ENCODE data around the gene CKMT1A. TPM values are rescaled to one million over a fixed set of nuclear protein-coding genes. Genes with fewer than 3 reads are reported as not detected.
"Not testable (repeated sequence)": the region's sequence is repeated elsewhere in the genome, so short reads cannot be mapped to it uniquely, and the experiment has no call there.

Gene CKMT1A
- total RNA-seq, 2 experiments from 2014 or later: not detected

DNA sequence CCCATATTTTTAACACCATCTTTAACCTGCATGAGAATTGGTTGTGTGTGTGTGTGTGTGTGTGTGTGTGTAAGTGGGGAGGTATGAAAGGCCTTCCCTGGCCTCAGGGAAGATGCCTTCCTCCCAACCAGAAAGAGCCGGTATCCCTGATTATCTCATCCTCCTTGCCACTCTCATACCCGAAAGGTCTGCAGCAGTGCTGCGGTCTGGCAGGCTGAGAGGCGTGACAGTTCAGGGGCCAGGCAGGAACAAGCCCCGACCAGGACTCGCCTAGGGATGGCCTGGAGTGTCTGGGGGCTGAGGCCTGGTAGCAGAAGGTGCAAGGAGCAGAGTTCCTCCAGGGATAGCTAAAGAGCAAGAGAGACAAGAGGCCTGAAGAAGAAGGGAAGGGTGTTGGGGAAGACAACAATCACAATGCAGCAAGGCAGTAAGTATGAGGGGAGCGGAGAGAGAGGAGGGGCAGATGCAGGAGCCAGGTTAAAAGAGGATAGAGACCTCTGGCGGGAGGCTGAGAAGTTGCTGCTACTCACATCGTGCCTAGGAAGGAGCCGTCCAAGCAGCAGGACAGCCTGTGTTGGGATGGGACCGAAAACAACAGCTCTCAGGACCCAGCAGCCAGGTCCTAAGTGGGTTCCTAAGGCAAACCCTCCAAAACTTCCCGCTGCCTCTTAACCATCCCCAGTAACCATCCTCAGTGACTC lies 16.9 kb downstream of the CKMT1A start:
- H3K27ac Mint-ChIP-seq; CTCF ChIA-PET; H3K4me1 Mint-ChIP-seq; H3K36me3 Mint-ChIP-seq; DNase-seq; H3K9me3 Mint-ChIP-seq (ENCODE audit: low read depth); H3K27me3 Mint-ChIP-seq; H3K4me3 Mint-ChIP-seq; ATAC-seq: not testable (repeated sequence)

DNA sequence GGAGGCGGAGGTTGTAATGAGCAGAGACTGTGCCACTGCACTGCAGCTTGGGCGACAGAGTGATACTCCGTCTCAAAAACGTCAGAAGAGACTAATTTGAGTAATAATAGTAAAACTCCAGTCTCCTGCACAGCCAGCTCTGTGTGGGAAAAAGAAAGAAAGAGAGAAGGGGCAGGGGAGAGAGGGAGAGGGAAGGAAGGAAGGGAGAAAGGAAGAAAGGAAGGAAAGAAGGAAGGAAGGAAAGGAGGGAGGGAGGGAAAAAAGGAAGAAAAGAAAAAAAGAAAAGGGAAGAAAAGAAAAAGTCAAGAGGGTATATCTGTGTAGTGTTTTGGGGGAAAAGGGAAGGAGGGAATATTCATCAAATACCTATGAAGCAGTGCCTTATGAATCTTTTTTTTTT lies 29.5 kb downstream of the CKMT1A start:
- Mint-ChIP-seq H3K9me3 (ENCODE audit: low read depth) (no peaks in the 10 kb centered on the region), H3K27me3 (peaks cover 12% of the 10 kb centered on the region), H3K4me3 (no peak overlapping the region), H3K36me3 (no peaks in the 10 kb centered on the region), H3K27ac (no peak overlapping the region), H3K4me1 (no peaks in the 10 kb centered on the region)
- DNase-seq: no peak
- no peak for ATAC-seq
- CTCF ChIA-PET: no interaction called here

DNA sequence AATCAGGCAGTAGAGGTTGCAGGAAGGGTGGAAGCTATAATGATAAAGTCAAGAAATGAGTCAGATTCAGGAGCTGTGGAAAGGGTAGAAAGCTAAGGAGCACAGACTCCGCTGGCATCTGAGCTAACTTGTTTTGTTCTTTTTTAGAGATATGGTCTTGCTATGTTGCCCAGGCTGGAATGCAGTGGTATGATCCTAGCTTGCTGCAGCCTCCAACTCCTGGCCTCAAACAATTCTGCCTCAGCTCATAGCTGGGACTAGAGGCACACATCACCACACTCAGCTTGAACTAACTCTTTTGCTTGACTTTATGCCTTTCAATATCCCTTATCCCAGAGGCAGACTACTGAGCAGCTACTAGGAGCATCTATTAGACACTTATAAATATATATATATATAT lies 32.6 kb downstream of the CKMT1A start:
- ATAC-seq; H3K27me3 Mint-ChIP-seq; H3K36me3 Mint-ChIP-seq; DNase-seq; H3K4me3 Mint-ChIP-seq; H3K27ac Mint-ChIP-seq; H3K9me3 Mint-ChIP-seq (ENCODE audit: low read depth); H3K4me1 Mint-ChIP-seq: not testable (repeated sequence)
- CTCF ChIA-PET: interaction anchor here (0.5 kb wide), 1 partner anchor 35 kb away, joined by 4 read pairs; no protein-coding TSS in a partner anchor

DNA sequence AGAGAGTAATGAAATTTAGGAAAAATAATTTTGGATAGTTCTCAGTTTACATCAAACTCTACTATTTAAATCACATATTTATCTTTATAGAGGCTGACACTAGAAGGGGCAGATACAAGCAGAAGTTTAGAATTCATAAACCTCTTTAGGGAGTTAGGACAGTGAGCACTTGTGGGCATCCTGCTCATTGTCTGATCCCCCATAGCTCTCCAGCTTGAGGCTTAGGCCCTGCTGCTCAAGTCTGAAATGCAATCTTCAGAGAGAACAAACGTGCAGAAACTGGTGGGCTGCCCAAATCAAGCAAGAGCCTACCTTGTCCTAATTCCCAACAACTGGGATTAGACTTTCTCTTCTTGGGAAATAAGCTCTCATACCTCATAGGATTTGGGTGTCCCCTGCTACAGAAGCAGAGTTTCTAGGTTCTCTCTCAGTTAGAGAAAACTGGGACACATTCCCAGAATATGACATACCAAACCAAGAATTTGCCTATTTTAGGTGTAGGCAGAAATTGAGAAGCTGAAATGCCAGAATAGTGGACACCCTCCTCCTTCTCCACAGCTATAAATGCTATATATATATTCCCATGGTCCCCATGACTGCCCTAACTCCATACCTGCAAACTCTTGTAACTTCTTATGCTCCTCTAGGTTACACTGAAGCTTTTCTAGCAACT lies 34.5 kb downstream of the CKMT1A start:
- H3K9me3 Mint-ChIP-seq (ENCODE audit: low read depth); ATAC-seq; H3K27me3 Mint-ChIP-seq; H3K27ac Mint-ChIP-seq; DNase-seq; H3K36me3 Mint-ChIP-seq; CTCF ChIA-PET; H3K4me3 Mint-ChIP-seq; H3K4me1 Mint-ChIP-seq: not testable (repeated sequence)

- Mint-ChIP-seq H3K27ac (peak overlapping the region; percentile 48), H3K36me3 (no peaks in the 10 kb centered on the region), H3K4me3 (peak overlapping the region; percentile 1), H3K27me3 (peaks cover 8% of the 10 kb centered on the region), H3K9me3 (ENCODE audit: low read depth) (no peaks in the 10 kb centered on the region), H3K4me1 (peaks cover 10% of the 10 kb centered on the region)
- no peak for DNase-seq
- CTCF ChIA-PET: no interaction called here
- ATAC-seq: peak; percentile 23
Observed at GRCh38 chr15:43735416-43735815, 41.8 kb downstream of the CKMT1A start.

GRCh38 chr15:43746245-43746902 lies 52.7 kb downstream of the CKMT1A start, which contains the start of gene PDIA3:
TSS of gene PDIA3 (plus strand) at chr15:43746438. CDS start at chr15:43746540, 102 bp downstream.
- not testable (repeated sequence) for H3K36me3 Mint-ChIP-seq; H3K9me3 Mint-ChIP-seq (ENCODE audit: low read depth); H3K27me3 Mint-ChIP-seq
- DNase-seq: peak; percentile 92
- Mint-ChIP-seq H3K4me3 (peak within 1 kb of the TSS; percentile 94), H3K4me1 (peaks cover 38% of the 10 kb centered on the region), H3K27ac (peak within 1 kb of the TSS; percentile 97)
- ATAC-seq: peak; percentile 86
- CTCF ChIA-PET: interaction anchor here (1.6 kb wide), 1 partner anchor 30 kb away, joined by 5 read pairs; the partner anchor contains the start of gene ELL3

GRCh38 chr15:43746903-43747309 lies 53.2 kb downstream of the CKMT1A start:
- Mint-ChIP-seq H3K4me3 (peak overlapping the region; percentile 94), H3K4me1 (peaks cover 44% of the 10 kb centered on the region), H3K36me3 (peaks cover 14% of the 10 kb centered on the region), H3K27ac (peak overlapping the region; percentile 97)
- H3K9me3 Mint-ChIP-seq (ENCODE audit: low read depth); H3K27me3 Mint-ChIP-seq: not testable (repeated sequence)
- ATAC-seq (peak; percentile 16), DNase-seq (peak; percentile 48)
- CTCF ChIA-PET: interaction anchor here (1.6 kb wide), 1 partner anchor 30 kb away, joined by 5 read pairs; the partner anchor contains the start of gene ELL3

DNA sequence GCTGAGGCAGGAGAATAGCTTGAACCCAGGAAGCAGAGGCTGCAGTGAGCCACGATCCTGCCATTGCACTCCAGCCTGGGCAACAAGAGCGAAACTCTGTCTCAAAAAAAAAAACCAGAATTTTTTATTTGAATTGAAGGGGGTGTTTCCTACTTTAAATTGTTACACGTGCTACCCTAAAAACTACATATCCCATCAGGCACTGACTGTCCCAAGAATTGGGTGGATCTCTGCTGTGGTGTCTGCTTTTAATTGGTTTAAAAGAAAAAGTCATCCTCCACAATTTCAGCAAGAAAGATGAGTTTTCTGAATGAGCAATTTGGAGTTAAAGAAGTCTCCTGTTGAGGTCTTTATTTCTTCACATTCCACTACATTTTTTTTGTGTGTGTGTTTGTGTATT lies 54.7 kb downstream of the CKMT1A start:
- H3K4me1 Mint-ChIP-seq: peaks cover 52% of the 10 kb centered on the region
- CTCF ChIA-PET: no interaction called here
- H3K4me3 Mint-ChIP-seq: peak overlapping the region; percentile 94
- ATAC-seq: no peak
- H3K36me3 Mint-ChIP-seq: peaks cover 16% of the 10 kb centered on the region
- peak overlapping the region; percentile 97 for H3K27ac Mint-ChIP-seq
- no peaks in the 10 kb centered on the region for H3K9me3 Mint-ChIP-seq (ENCODE audit: low read depth)
- no peaks in the 10 kb centered on the region for H3K27me3 Mint-ChIP-seq
- DNase-seq: peak; percentile 44

Other genes starting within 250 kb of the CKMT1A start
- 10 to 100 TPM; 23.3 to 25.8 TPM for gene TP53BP1, start 200.7 kb upstream of the CKMT1A start, total RNA-seq
- 1 to 10 TPM; 3.0 to 7.8 TPM for gene MAP1A, start 176.3 kb upstream of the CKMT1A start, total RNA-seq
- 10 to 100 TPM; 33.5 to 34.2 TPM for gene PPIP5K1, start 103.7 kb upstream of the CKMT1A start, total RNA-seq
- gene CKMT1B, start 99.8 kb upstream of the CKMT1A start, total RNA-seq: under 1 TPM in 1 of 2 experiments, not detected in 1; 0.40 TPM
- gene STRC, start 75.1 kb upstream of the CKMT1A start, total RNA-seq: 1 to 10 TPM in 1 of 2 experiments, under 1 TPM in 1; 0.70 to 1.1 TPM
- gene CATSPER2, start 45.0 kb upstream of the CKMT1A start, total RNA-seq: 1 to 10 TPM in 1 of 2 experiments, under 1 TPM in 1; 0.94 to 1.3 TPM
- 100 to 1,000 TPM; 247 to 293 TPM for gene PDIA3, start 52.6 kb downstream of the CKMT1A start, total RNA-seq
- gene ELL3, start 83.1 kb downstream of the CKMT1A start, total RNA-seq: 1 to 10 TPM in 1 of 2 experiments, under 1 TPM in 1; 0.49 to 1.0 TPM
- gene SERF2, start 98.5 kb downstream of the CKMT1A start, total RNA-seq: 100 to 1,000 TPM; 804 to 808 TPM
- gene SERINC4, start 106.4 kb downstream of the CKMT1A start, total RNA-seq: under 1 TPM; 0.20 to 0.30 TPM
- 10 to 100 TPM; 14.8 to 16.1 TPM for gene HYPK, start 106.7 kb downstream of the CKMT1A start, total RNA-seq
- 10 to 100 TPM; 34.1 to 46.5 TPM for gene MFAP1, start 130.8 kb downstream of the CKMT1A start, total RNA-seq
- gene WDR76, start 133.1 kb downstream of the CKMT1A start, total RNA-seq: 10 to 100 TPM; 79.7 to 91.1 TPM

All from activated CD8-positive, alpha-beta memory T cell treated with anti-CD3 and anti-CD28 coated beads, Interleukin-2, amount 10 ng/mL, durations not matched to agents 7 days and 5 days (primary cell).